Stomach (tissue), 4 donors: ENCODE data around the gene ARF1.

Source experiments
- CTCF ChIP-seq, 7 experiments: fragments of 450-650 bp in 4 of 7; fragments of 200-600 bp in 3 of 7; sonication (generic) in 3 of 7; IDR thresholded peaks; one replicate each; pipeline ENCODE4 v1.5.1; 2016 to 2019; ENCODE audit warnings: antibody characterized with exemption in 7 of 7, control low read depth in 2 of 7, mild to moderate bottlenecking in 1 of 7
- POLR2A ChIP-seq, 4 donors: fragments of 450-650 bp; IDR thresholded peaks; one replicate each; pipeline ENCODE4 v1.6.1; 2016; ENCODE audit warnings: antibody characterized with exemption in 4 of 4, control low read depth in 2 of 4, mild to moderate bottlenecking in 1 of 4, moderate library complexity in 1 of 4
- POLR2AphosphoS5 ChIP-seq, 3 donors: sonication (generic); formaldehyde crosslinking; IDR thresholded peaks; one replicate each; pipeline ENCODE4 v1.6.1; 2016; ENCODE audit warnings: antibody characterized with exemption in 3 of 3

GRCh38 chr1:228061411-228062084 is 21.0 kb upstream of the ARF1 start:
- TF ChIP-seq POLR2A (IDR thresholded peaks at IDR 0.05) (no peak), CTCF (IDR thresholded peaks at IDR 0.05) (no peak), POLR2AphosphoS5 (IDR thresholded peaks at IDR 0.05) (no peak)
